DMS 273 treated with DMSO at 0.1 percent for 48 hours (cell line): ENCODE measurements around the gene YOD1.

ENCODE experiments used
- DNase-seq: peaks from one replicate; lab custom pipeline; 2025; lab: John Stamatoyannopoulos, UW

The YOD1 gene

DNA sequence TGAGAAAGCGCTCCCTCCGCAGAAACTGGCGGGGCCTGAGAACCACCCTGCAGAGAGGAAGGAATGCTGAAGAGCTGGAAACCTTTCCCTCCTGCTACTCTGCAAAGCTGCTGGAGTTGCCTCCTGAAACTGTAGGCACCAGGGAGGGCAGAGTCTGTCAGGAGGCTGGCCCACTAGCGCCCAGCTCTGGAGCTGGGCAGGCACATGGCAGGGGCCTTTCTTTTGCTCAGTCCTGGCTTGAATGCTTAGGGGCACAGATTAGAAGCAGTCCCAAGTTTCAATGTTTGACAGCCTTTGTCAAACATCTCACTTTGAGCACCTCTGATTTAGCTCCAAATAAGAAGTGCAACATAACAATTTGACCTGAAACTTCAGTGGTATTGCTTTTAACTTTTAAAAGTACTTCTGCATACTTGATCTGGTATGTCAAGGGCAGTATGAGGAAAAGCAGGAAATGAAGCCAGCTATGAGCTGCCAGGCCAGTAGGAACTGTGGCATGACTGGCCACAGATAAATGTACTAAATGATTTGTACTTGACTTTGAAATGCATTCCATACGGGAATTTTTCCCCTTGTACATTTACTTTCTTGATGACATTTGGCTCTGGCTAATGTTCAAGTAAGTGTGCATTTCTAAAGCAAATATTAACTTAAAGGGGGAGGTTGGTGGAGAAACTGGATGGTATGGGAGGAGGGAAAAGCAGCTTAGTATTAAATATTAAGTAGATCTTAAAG is 25.7 kb downstream of the YOD1 start:
- DNase-seq, result no peak

DNA sequence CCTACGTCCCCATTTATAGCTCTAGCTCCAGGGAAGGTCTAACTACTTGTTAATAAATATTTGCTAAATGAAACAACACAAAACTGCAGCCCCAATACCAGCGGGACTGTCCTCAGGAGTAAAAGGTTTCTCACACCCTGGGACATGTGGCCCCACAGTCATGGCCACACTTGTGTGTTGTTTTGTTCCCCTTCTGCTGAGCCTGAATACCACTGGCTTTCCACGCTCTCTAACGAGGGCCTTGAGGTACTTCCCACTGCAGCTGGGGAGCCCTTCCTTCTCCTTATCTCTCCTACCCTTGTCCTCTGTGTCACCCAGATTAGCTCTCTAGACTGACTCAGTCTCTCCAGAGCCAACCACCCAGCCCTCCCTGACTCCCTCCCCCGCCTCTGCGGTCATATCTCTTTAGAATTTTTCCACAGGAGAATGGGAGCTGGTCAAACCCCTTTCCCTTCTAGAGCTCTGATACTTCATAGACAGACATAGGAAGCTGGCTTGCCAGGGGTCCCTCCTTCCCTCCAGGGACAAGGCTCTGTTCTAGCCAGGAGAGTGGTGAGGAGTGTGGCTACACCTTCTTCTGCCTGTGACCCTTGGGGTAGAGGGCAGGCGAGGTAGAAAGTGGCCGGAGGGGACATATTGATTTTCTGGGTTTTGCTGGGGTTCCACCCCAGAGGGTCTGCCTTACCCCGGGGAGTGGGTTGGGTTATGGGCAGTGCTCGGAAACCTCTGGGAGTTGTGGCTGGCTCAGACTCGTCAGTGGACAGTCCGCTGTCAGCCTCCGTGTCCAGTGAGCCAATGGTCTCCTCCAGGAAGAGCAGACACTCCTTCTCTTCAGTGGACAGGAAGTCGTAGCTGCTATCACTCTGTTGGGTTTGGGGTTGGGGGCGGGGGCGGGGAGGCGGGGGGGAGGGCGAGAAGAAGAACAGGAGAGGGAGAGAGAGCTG is 26.5 kb downstream of the YOD1 start:
- DNase-seq, result no peak

DNA sequence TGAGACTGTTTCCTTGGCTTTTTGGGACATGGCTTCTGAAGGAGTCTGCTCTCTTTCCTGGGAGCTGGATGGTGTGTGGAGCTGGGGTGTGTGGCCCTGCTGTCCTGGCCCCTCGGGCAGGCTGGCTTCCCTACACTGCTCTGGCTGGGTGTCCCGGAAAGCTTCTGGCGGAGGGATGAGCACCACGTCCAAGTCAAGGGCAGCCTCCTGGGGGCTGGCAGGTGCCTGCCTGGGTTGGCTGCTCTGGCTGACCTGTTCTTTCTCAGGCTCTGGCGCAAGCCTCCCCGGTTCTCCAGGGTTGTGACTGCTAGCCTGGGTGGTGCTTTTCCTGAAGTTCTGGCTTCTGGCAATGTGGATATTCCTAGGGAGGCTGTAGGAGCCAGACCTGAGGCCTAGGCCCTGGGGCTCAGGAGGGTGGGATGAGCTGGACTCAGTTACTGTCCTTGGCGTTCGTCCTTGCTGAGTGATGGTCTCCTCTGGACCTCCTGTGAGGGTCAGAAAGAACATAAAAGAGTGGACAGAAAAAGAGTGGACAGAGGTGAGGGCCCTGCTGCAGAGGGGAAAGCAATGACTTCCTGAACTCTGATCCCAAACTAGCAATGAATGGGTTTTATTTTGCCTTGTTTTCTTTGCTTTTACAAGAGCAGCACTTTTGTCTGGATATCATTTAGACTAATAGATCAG is 27.9 kb downstream of the YOD1 start:
- DNase-seq, result no peak

DNA sequence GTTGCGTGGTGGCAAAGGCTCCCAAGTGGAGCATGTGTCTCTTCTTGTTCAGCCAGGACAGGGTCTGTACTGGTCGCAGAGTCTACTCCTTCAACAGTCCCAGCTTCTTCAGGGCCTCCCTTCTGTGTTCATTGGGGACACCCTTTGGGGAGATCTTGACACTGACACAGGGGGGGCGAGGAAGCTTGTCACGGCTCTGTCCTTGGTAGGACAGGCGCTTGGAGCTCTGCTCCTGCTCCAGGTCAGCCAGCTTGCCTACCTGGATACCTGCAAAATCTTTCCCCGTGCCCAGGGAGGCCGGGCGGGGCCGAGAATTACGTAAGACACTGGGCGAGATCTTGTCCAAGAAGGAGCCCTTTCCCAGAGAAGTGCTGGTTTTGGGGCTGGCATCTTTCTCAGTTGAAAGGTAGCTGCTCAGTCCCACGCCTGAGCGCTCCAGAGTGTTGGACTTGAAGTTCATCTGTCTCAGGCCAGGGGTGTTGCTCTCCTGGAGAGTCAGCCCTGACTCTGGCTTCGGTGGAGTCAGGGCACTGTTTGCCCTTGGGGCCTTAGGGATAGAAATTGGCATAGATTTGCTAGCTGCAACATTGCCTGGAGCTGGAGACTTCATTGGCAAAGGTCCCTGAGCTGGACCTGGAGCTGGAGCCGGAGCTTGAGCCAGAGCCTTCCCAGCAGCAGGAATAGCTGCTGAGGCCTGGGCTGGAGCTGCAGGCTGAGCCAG is 29.0 kb downstream of the YOD1 start:
- no peak for DNase-seq

DNA sequence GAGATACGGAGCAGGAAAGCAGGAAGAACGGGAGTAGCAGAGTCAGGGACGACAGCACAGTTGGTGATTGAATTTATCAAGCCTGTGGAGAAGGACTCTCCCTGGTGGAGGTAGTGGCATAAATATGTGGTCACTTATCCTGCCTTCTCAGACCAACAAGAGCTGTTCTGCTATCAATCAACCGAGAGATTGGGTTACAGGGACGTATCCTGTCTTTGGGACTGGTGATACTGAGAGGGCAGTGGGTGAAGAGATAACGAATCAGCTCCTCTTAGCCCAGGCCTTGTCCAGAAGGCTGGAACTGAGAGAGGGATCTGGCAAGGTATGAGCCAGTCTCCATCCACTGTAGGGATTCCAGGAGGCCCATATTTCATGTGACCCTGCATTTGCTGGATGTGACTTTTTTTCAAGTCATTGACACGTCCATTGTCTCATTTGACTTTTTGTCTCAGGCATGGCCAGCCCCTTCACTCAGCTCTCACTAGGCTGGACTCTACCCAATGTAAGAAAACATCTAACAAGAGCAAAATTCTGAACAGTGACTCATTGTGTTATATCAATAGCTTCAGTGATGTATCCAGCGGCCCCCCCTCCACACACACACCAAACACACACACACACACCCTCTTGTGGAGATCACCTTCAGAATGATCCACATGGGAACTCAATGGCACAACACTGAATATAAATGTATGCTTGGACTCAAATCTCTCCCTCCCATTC is 29.7 kb downstream of the YOD1 start:
- no peak for DNase-seq

DNA sequence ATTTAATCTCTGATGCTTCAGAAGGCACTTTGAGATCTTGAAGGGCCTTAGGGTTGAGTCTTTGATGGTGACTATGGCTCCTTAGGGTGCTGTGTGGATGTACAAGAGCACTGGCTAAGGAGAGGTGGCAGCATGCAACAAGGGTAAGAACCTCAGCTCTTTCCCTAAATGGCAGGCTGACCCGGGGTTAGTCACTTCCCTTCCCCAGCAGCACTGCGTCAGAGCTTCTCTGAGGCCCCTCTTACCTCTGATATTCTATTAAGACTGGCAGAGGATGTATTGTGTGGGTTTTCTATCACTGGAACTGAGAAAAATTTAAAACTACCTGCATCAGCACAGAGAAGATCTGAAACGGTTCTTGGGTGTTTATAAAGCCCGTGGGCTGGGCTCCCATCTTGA is 30.3 kb downstream of the YOD1 start:
- no peak for DNase-seq

DNA sequence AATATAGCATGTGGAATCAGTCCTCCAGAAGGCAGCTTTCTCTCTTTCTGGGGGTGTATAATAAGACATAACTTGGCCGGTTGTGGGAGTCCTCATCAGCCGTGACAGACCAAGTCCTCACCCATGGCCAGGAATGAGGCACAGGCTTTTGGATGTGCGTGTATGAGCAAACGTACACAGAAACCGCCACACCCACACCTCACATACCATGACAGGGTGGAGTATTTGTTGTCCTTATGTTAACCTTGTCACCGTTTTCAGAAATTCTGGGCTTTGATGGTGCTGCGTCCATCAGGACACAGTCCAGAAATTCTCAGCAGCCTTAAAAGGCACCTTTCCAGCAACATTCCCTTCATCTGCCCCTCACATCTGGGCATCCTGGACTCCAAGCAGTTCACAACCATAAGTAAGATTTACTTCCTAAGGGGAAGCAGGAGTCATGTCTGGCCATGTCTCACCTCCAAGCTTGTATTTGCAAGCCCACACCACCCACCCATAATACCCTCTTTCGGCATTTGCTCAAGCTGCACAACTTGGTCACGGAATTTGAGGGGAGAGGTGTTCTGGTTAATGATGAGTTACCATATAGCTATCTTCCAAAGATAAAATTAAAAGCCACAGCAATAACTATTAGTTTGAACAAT is 30.8 kb downstream of the YOD1 start:
- no peak for DNase-seq

DNA sequence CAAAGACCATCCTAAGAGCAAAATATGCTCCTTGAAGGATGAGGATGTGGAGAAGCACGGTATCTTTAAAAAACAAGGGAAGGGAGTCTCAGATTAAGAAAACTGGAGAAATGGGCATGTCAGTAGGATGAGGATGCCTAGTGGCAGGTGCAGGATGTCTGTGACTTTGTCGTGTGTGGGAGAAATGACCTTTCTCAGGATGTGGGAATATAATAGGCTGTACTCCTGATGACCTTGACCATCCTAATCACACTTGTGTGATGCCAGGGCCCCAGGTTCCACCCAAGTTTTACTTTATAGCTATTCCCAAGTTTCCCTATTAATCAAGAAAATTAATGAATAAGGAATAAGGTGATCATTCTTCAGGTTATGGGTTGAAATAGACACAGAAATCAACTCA is 31.3 kb downstream of the YOD1 start:
- DNase-seq, result no peak

DNA sequence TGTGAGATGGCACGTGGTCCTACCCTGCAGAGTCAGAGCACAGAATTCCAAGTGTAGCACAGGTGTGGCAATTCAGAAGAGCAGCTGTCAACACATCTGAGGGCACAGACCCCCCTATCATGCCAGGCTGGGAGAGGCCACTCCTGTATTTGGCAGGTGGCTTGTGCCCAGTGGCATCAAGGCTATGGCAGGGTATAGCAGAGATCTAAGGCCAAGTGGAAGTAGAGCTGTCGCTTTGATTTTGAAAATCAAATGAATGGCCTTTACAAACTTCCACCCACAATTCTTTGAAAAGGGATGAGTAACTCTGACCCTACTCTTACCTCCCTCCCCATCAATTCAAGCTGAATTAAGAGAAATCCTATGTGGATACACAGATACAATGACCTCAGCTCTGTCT is 31.8 kb downstream of the YOD1 start:
- DNase-seq, result no peak

DNA sequence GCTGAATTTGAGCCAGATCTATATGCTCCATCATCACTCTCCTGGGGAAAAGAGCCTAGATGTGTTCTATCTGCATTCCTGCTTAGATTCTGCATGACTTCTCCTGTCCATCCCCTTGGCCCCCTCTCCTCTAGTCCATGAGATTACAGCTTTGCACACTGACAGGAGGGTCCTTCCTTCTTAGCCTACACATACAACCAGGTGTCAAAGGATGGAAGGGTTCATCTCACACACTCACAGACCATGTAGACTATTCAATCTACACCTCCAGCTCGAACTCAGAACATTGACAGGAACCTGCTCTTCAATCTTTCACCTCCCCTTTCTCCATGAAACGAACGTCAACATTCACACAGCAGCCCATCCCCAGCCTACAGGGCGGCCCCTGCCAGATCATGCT is 32.3 kb downstream of the YOD1 start:
- no peak for DNase-seq

DNA sequence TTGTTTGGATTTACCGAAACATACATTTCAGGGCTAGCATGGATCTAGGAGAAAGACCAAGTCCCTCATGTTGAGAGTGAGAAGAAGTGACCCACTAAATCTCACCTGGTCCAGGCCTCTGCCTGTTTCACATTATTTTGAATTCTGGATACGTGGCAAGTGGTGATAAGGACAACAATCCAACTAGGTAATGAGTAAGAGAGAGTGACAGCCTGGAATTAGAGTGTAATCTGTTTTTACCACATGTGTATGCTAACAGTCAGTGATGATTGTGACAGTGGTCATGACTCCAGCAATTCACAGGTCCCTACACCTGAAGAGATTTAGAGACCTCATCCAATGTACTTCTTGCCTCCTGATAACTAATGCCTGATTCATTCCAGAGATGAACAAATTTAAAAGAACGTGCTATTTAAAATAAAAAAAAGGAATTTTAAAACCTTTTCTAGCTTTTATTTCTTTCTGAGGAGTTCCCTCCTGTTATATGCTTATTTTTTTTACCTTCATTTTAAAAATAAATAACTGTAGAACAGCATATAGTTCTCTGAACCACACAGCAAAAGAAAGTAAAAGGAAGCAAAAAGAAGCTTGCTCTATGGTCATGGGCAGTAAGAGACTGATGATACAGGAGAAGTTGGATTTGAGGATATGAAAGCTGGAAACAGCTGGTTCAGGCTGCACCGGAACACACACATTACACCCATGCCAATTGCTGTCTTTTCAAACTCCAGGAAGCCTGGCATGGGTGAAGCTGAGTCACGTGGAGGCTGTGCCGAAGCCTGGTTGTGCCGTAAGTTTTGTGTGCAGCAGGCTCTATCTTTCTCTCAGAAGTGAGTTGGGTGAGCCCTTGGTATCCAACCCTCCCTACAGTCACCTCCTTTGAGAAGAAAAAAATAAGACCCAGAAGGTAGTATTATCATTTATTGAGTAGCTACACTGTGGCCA is 33.1 kb downstream of the YOD1 start:
- DNase-seq, result no peak

DNA sequence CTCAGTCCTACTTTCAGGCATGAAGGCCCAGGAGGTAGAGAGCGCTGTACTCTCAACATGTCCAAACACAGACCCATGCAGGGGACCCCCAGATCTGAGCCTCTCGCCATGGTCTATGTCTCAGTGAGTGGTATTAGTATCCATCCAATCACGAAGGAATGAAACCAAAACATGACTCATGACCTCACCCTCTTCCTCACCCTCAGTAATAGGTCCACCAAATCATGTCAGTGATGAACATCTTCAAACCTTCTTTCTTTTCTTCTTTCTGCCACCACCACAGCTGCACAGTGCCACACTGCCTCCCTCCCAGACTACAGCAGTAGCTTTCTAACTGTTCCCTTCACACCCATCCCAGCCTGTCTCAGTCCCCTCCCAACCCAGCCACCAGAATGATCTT is 35.2 kb downstream of the YOD1 start:
- DNase-seq, result no peak

DNA sequence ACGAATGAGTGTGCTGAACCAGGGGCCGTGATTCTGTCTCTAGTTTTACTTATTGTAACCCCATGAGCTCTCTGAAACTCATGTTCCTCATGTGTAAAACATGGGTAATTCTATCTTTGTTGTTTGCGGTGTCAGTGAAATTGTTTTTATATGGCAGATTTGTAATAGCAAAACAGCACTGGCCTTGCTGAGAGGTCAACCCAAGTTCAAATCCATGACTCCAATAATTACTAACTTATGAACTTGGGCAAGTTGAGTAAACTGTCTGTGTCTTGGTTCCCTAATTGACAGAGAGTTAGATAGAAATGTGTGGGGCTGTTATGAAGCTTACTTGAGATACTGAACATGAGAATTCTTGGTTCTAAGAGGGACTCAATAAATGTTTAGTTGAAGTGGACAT is 36.3 kb downstream of the YOD1 start:
- no peak for DNase-seq

DNA sequence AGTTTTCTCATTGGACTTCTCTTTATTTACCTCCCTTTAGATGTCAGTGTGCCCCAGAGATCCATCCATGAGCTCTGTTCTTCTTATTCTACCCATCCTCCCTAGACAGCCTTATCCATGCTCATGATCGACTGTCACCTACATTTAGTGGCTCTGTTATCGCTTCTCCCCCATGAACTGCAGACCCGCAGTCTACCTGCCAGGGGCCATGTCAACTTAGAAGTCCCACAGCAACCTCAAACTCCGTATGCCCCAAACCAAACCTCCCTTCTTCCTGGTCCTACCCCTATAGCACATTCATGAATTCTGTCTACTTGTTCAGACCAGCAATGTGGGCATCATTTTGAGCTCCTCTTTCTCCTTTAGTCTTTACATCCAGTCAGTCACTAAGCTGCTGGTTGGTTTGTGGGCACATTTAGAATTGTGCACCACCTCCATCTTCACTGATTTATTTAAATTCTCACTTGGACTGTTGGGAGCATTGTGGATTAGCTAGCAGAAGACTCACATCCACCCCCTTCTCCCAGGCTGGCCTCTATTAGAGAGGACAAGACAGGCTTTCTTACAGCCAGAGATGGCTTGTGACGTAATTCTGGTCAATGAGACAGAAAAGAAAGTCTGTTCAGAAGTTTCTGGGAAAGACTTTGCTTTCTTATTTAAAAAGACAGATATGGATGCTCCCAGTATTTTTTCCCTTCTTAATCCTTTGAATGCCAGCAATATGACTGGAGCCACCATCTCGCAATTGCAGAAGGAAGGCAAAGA is 37.5 kb downstream of the YOD1 start:
- no peak for DNase-seq

DNA sequence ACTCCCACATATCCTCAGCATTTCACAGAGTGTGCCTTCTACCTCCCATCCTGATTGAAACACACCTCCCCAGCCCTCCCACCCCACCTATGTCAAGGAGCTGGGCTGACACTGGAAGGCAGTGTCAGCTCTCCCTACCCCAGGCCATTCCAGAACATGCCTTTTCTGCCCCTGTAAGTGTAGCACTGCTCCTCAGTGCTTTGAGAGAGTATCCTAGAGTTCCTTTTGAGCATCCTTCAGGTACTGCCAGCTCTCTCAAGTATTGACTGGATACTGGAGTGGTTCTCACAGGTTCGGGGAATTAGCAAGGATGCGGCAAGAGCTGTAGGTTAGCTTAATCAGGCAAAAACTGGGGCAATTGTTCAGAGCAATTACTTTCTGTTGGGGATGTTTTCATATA is 40.3 kb downstream of the YOD1 start:
- DNase-seq, result no peak

DNA sequence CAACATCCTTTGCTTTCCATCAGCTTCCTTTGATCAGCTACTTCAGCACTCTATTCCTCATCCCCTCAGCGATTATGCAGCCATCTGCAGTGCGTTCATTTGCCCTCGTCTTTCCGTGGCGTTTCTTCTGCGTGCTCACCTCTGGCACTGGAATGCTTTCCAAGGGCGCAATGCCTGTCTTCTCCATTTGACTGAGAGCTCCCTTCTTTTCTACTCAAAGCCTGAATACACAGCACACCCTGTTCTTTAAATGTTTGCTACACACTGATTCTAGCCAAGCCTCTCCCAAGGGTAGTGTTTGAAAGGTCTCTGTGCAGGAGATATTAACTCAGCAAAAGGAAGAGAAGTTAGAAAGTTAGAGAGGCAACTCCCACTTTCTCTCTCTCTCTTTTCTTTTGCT is 41.1 kb downstream of the YOD1 start:
- no peak for DNase-seq

DNA sequence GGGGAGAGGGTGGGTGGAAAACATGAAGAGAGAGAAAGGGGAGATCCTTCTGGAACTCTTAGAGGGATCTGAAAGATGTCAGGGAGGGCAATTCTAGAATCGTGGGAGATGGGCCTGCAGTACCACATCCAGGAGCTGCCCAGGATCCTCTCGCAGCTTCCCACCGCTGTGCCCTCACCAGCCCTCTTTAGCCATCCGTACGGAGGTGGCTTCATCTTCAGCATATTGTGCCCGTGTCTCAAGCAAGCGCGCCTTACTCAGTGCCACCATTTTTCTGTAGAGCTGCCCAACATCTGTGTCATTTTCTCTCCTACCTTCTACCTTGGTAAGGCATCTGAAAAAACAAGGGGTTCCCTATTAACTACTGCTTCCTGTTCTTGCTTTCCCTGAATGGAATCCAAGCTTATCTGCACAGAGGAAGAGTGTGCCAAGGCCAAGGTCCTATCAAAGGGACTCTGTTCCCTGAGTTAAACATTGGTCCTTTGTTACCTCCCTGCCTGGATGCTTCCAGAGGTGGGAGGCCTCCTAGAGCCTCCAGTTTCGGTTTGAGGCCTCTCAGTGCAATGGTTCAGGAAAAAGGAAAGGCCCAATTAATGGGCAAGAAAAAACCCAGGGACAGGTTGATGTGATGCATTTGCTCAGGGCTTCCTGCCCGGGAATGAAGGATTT is 41.7 kb downstream of the YOD1 start:
- no peak for DNase-seq

DNA sequence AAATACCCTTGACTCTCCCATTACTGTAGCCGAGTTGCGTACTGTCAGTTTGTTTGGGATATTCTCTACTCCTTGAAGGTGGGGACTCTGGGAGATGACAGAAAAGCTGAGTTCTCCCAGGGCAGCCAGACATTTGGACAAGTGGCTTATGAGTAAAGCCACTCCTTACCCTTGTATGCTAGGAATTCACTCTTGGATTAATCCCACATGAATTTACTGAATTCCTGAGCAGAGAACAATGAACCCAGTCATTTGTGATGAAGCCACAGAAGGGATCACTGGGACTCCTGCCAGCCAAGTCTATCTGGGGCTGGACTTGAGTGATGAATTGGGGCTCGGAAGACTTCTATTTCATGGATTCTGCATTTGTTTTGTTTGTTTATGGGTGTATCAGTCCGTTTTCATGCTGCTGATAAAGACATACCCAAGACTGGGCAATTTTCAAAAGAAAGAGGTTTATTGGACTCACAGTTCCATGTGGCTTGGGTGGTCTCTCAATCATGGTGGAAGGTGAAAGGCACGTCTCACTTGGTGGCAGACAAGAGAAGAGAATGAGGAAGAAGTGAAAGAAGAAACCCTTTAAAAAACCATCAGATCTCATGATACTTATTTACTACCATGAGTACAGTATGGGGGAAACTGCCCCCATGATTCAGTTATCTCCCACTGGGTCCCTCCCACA is 43.5 kb downstream of the YOD1 start:
- DNase-seq, result no peak
